ENCODE results near the gene ATP6AP1.
"Not testable (repeated sequence)": the region's sequence is repeated elsewhere in the genome, so short reads cannot be mapped to it uniquely, and the experiment has no call there.

ATP6AP1 gene

DNA sequence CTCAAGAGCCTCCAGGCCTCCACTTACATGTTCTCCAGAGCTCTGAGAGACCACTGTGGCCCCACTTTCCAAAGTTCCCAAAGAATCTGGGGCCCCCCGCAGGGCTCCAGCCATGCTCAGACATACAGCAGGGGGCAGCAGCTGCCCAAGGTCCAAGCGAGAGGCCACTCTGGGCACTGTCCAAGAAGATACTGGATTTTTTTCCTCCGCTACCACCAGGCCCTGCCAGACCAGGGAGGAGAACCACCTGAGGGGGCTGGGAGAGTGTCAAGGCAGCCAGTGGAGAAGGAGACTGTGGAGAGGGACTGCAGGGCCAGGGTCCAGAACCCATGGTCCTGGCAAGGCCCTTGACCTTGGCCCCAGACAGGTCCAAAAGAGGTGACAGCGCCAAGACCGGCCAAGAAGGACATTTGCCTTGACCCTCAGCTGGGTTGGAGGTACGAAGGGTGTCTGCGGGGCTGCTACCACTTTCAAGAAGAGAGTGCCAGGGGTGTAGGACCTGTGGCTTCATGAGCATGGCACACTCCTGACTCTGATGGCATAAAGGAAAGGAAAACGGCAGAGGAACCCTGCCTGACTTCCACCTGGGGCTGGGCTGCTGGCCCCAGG lies 44.1 kb upstream of the ATP6AP1 start:
- no peak overlapping the region for H3K9ac ChIP-seq (ENCODE audit: low read length in 5 of 5)
- H3K36me3 ChIP-seq (ENCODE audit: control insufficient read depth in 5 of 5, insufficient read depth in 5 of 5, low read length in 5 of 5) = peaks cover 0 to 5% (median 3%) of the 10 kb centered on the region in 5 donors
- H3K4me1 ChIP-seq (ENCODE audit: control insufficient read depth in 5 of 5, insufficient read depth in 5 of 5, low read length in 5 of 5) = peaks cover 0 to 21% (median 15%) of the 10 kb centered on the region in 5 donors
- peaks cover 3 to 12% (median 7%) of the 10 kb centered on the region in 5 donors for H3K27me3 ChIP-seq (ENCODE audit: control insufficient read depth in 5 of 5, insufficient read depth in 4 of 5, low read length in 5 of 5)
- H3K27ac ChIP-seq (ENCODE audit: low read depth, low read length) = no peak overlapping the region
- no peak overlapping the region for H3K4me3 ChIP-seq (ENCODE audit: low read depth in 1 of 5, low read length in 5 of 5)
- no peaks in the 10 kb centered on the region for H3K9me3 ChIP-seq (ENCODE audit: control insufficient read depth in 5 of 5, low read length in 5 of 5)

DNA sequence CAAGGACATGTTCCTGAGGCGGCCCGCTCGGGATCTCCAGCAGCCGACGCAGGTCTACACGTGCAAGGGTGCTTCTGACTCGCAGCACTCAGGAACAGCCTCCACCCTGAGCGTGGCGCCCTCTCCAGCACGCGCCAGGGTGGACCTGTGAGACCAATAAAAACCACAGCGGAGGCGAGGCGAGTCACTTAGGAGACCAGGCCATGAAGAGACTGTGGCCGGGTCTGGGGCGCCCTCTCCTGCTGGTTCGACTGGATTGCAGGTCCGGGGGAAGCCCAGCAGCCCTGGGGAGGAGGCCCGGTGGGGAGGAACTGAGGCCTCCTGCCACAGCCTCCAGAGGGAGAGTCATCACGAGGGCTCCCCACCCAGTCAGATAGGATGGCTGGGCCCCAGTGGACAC lies 40.4 kb upstream of the ATP6AP1 start:
- H3K27me3 ChIP-seq (ENCODE audit: control insufficient read depth in 5 of 5, insufficient read depth in 4 of 5, low read length in 5 of 5) = peaks cover 3 to 12% (median 5%) of the 10 kb centered on the region in 5 donors
- not testable (repeated sequence) for H3K4me3 ChIP-seq (ENCODE audit: low read depth in 1 of 5, low read length in 5 of 5); H3K27ac ChIP-seq (ENCODE audit: low read depth, low read length); H3K9ac ChIP-seq (ENCODE audit: low read length in 5 of 5); H3K9me3 ChIP-seq (ENCODE audit: control insufficient read depth in 5 of 5, low read length in 5 of 5); H3K36me3 ChIP-seq (ENCODE audit: control insufficient read depth in 5 of 5, insufficient read depth in 5 of 5, low read length in 5 of 5); H3K4me1 ChIP-seq (ENCODE audit: control insufficient read depth in 5 of 5, insufficient read depth in 5 of 5, low read length in 5 of 5)

- not testable (repeated sequence) for H3K4me1 ChIP-seq (ENCODE audit: control insufficient read depth in 5 of 5, insufficient read depth in 5 of 5, low read length in 5 of 5); H3K9ac ChIP-seq (ENCODE audit: low read length in 5 of 5); H3K36me3 ChIP-seq (ENCODE audit: control insufficient read depth in 5 of 5, insufficient read depth in 5 of 5, low read length in 5 of 5); H3K27me3 ChIP-seq (ENCODE audit: control insufficient read depth in 5 of 5, insufficient read depth in 4 of 5, low read length in 5 of 5); H3K27ac ChIP-seq (ENCODE audit: low read depth, low read length); H3K4me3 ChIP-seq (ENCODE audit: low read depth in 1 of 5, low read length in 5 of 5); H3K9me3 ChIP-seq (ENCODE audit: control insufficient read depth in 5 of 5, low read length in 5 of 5)
Observed at GRCh38 chrX:154388649-154389048, 39.8 kb upstream of the ATP6AP1 start.

GRCh38 chrX:154389812-154390747 lies 38.4 kb upstream of the ATP6AP1 start:
- not testable (repeated sequence) for H3K9me3 ChIP-seq (ENCODE audit: control insufficient read depth in 5 of 5, low read length in 5 of 5); H3K27me3 ChIP-seq (ENCODE audit: control insufficient read depth in 5 of 5, insufficient read depth in 4 of 5, low read length in 5 of 5); H3K4me1 ChIP-seq (ENCODE audit: control insufficient read depth in 5 of 5, insufficient read depth in 5 of 5, low read length in 5 of 5); H3K36me3 ChIP-seq (ENCODE audit: control insufficient read depth in 5 of 5, insufficient read depth in 5 of 5, low read length in 5 of 5); H3K9ac ChIP-seq (ENCODE audit: low read length in 5 of 5); H3K27ac ChIP-seq (ENCODE audit: low read depth, low read length); H3K4me3 ChIP-seq (ENCODE audit: low read depth in 1 of 5, low read length in 5 of 5)

- not testable (repeated sequence) for H3K27me3 ChIP-seq (ENCODE audit: control insufficient read depth in 5 of 5, insufficient read depth in 4 of 5, low read length in 5 of 5); H3K4me3 ChIP-seq (ENCODE audit: low read depth in 1 of 5, low read length in 5 of 5); H3K9ac ChIP-seq (ENCODE audit: low read length in 5 of 5); H3K27ac ChIP-seq (ENCODE audit: low read depth, low read length)
- Histone ChIP-seq H3K4me1 (ENCODE audit: control insufficient read depth in 5 of 5, insufficient read depth in 5 of 5, low read length in 5 of 5) (peaks cover 8 to 29% (median 20%) of the 10 kb centered on the region in 5 donors), H3K36me3 (ENCODE audit: control insufficient read depth in 5 of 5, insufficient read depth in 5 of 5, low read length in 5 of 5) (peaks cover 0 to 24% (median 21%) of the 10 kb centered on the region in 5 donors), H3K9me3 (ENCODE audit: control insufficient read depth in 5 of 5, low read length in 5 of 5) (peaks cover 0 to 11% (median 5%) of the 10 kb centered on the region in 5 donors)
Observed at GRCh38 chrX:154396363-154396762, 32.1 kb upstream of the ATP6AP1 start.

DNA sequence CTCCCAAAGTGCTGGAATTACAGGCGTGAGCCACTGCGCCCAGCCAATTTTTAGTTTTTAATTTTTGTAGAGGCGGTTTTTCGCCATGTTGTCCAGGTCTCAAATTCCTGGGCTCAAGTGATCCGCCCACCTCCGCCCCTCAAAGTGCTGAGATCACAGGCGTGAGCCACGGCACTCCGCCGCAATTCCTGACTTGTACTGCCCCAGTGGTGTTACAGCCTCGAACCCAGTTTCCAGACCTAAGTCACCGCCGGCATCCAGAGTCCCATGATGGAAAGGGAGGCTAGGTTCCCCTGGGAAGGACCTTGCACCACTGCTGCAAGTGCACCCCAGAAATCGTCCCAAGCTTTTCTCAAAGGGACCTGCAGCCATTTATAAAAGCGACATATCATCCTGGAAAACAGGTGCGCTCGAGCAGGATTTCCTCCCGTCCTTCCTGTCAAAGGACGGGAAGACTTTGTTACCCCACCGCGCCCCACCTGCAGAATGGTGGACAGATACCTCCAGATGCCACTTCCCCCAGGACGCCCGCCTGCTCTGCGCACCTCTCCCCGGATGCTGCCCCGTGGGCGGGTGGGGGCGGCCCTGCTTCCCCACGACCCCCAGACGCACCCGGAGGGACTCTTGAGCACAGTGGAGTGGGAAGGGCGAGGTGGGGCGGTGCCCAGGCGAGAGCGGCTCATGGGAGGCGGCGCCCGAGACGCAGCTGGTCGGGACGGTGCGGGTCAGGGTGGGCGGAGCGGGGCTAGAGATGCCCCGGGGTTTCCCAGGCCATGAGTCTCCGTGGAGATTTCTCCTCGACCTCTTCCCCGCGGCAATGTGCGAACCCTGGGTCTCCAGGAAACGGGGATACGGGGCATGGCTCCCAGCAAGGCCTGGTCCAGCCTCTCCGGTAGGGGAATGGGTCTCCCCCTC lies 31.2 kb upstream of the ATP6AP1 start:
- peak overlapping the region; percentile 95 for H3K27ac ChIP-seq (ENCODE audit: low read depth, low read length)
- peak overlapping the region in 4 of 5 donors; percentile 76 to 87 (median 76) for H3K9ac ChIP-seq (ENCODE audit: low read length in 5 of 5)
- peak overlapping the region; percentile 48 to 88 (median 71) for H3K4me3 ChIP-seq (ENCODE audit: low read depth in 1 of 5, low read length in 5 of 5)
- H3K4me1 ChIP-seq (ENCODE audit: control insufficient read depth in 5 of 5, insufficient read depth in 5 of 5, low read length in 5 of 5) = peaks cover 8 to 29% (median 20%) of the 10 kb centered on the region in 5 donors
- H3K27me3 ChIP-seq (ENCODE audit: control insufficient read depth in 5 of 5, insufficient read depth in 4 of 5, low read length in 5 of 5) = peaks cover 0 to 4% (median 0%) of the 10 kb centered on the region in 5 donors
- peaks cover 0 to 11% (median 5%) of the 10 kb centered on the region in 5 donors for H3K9me3 ChIP-seq (ENCODE audit: control insufficient read depth in 5 of 5, low read length in 5 of 5)
- H3K36me3 ChIP-seq (ENCODE audit: control insufficient read depth in 5 of 5, insufficient read depth in 5 of 5, low read length in 5 of 5) = peaks cover 0 to 26% (median 22%) of the 10 kb centered on the region in 5 donors

DNA sequence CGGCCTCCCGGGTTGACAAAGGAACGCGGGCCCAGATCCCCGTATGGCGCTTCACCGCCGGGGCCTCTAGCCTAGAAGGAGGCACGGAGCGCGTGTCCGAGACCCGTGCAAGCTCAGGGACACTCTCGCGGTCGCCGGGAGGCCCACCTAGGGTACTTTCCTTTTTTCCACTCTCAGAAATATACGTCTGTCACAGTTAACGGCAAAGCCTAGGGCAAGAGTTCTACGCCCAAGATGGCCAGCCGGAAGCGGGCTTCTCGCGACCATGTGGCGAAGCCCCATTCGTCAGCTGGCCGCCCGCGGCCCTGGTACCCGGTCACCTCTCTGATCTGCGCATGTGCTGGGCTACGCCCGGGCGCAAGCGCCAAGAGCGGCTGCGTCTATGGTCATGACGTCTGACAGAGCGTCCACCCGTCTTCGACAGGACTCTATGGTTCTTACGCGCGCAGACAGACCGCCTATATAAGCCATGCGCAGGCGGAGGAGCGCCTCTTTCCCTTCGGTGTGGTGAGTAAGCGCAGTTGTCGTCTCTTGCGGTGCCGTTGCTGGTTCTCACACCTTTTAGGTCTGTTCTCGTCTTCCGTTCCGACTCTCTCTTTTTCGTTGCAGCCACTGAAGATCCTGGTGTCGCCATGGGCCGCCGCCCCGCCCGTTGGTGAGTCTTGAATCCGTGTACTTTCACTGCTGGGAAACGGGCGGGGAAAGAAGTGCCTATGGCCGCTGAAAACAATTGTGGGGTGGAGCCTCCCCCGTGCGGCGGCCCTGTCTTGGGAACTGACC lies 30.4 kb upstream of the ATP6AP1 start, which contains the start of gene RPL10:
TSS of gene RPL10 (plus strand) at position 490 of the 780 bp plus-strand sequence. CDS start at position 633, 143 bp downstream.
- H3K27ac ChIP-seq (ENCODE audit: low read depth, low read length) = peak within 1 kb of the TSS; percentile 95
- H3K27me3 ChIP-seq (ENCODE audit: control insufficient read depth in 5 of 5, insufficient read depth in 4 of 5, low read length in 5 of 5) = peaks cover 0 to 7% (median 0%) of the 10 kb centered on the region in 5 donors
- H3K36me3 ChIP-seq (ENCODE audit: control insufficient read depth in 5 of 5, insufficient read depth in 5 of 5, low read length in 5 of 5) = peaks cover 0 to 34% (median 22%) of the 10 kb centered on the region in 5 donors

DNA sequence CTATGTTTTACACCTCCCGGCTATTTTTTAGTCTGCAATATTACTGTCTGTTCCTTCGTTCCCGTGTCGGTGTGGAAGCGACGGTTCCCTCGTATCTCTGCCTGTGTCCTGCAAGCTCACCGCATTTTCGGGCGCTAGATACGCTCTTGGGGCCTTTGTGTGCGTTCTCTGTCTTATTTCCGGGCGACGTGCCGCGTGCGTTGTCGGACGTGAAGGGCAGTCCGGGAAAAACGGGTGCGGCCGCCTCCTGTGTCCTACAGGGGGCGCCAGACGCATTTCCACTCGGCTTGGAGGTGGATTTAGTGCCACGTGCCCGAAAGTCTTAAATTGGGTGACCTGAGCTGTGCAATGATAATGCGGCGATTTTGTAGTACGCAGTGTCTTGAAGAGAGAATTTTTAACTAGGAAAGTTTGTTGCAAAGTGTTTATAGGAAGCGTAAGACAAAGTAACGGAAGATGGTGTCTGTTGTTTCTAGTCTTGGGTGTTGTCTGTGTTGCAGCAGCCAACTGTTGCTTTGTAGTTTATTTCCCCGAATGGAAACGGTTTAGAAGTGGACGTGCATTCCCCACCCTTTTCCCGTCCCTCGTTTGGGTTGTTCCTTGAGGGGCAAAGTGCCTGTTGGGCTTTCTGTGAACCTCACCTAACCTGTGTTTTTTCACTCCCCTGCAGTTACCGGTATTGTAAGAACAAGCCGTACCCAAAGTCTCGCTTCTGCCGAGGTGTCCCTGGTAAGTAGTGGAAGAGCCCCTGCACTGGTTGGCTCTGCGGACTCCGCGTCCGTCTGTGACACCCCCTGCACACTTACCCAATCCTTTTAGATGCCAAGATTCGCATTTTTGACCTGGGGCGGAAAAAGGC lies 29.6 kb upstream of the ATP6AP1 start:
- Histone ChIP-seq H3K36me3 (ENCODE audit: control insufficient read depth in 5 of 5, insufficient read depth in 5 of 5, low read length in 5 of 5) (peaks cover 0 to 38% (median 25%) of the 10 kb centered on the region in 5 donors), H3K4me3 (ENCODE audit: low read depth in 1 of 5, low read length in 5 of 5) (peak overlapping the region; percentile 71 to 88 (median 81)), H3K9me3 (ENCODE audit: control insufficient read depth in 5 of 5, low read length in 5 of 5) (peaks cover 0 to 11% (median 5%) of the 10 kb centered on the region in 5 donors), H3K4me1 (ENCODE audit: control insufficient read depth in 5 of 5, insufficient read depth in 5 of 5, low read length in 5 of 5) (peaks cover 8 to 29% (median 20%) of the 10 kb centered on the region in 5 donors), H3K9ac (ENCODE audit: low read length in 5 of 5) (peak overlapping the region; percentile 74 to 87 (median 84)), H3K27ac (ENCODE audit: low read depth, low read length) (peak overlapping the region; percentile 95), H3K27me3 (ENCODE audit: control insufficient read depth in 5 of 5, insufficient read depth in 4 of 5, low read length in 5 of 5) (peaks cover 0 to 7% (median 0%) of the 10 kb centered on the region in 5 donors)

More for the DNA sequence above, 30.4 kb upstream of the ATP6AP1 start, which contains the start of gene RPL10:
- Histone ChIP-seq H3K9ac (ENCODE audit: low read length in 5 of 5) (peak within 1 kb of the TSS; percentile 76 to 87 (median 84)), H3K4me1 (ENCODE audit: control insufficient read depth in 5 of 5, insufficient read depth in 5 of 5, low read length in 5 of 5) (peaks cover 8 to 29% (median 20%) of the 10 kb centered on the region in 5 donors), H3K4me3 (ENCODE audit: low read depth in 1 of 5, low read length in 5 of 5) (peak within 1 kb of the TSS; percentile 71 to 88 (median 81)), H3K9me3 (ENCODE audit: control insufficient read depth in 5 of 5, low read length in 5 of 5) (peaks cover 0 to 11% (median 5%) of the 10 kb centered on the region in 5 donors)

Measured in subcutaneous abdominal adipose tissue (tissue), 5 donors.